HG03565 (cell line): ENCODE data around the gene MEIS3.

Experiments used
- ATAC-seq: cut with Tn5 transposase; IDR thresholded peaks from one replicate; pipeline ENCODE4 v1.9.1; 2021; ENCODE audit warnings: mild to moderate bottlenecking, moderate library complexity; ENCODE audit not compliant: unreplicated experiment

The MEIS3 gene

GRCh38 chr19:47435883-47436417 lies 16.6 kb upstream of the MEIS3 start:
- no peak for ATAC-seq

DNA sequence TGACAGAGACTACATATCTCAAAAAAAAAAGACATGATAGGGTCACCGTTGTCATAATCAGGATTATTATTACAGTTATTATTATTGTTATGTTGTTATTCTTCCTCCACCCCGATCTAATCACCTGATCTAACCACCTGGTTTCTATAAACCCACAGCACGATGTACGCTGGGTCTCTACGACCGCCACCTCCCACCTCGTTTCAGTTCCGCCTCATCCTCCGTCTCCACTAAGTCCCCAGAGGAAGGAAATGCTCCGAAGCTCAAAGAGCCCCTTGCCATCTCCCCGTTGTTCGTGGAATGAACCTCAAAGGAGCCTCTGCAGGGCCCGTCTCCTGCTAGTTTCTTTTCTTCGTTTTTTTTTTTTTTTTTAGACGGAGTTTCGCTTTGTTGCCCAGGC lies 15.9 kb upstream of the MEIS3 start:
- no peak for ATAC-seq

GRCh38 chr19:47434088-47434487 lies 14.8 kb upstream of the MEIS3 start:
- no peak for ATAC-seq

DNA sequence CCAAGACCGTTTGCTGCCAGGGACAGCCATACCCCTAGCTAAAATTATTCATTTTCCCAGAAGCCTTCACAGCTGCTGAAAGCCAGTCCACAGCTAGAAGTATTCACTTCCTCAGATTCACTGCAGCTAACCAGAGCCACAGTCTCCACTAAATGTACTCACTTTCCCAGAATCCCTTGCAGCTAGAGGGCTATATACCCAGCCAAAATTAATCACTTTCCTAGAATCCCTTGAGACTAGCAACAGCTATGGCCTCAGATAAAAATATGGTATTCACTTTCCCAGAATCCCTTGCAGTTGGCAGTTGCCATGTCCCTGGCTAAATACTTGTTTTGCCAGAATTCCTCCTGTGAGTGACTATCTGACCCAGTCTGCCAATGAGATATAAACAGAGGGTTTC lies 13.8 kb upstream of the MEIS3 start:
- ATAC-seq = no peak

DNA sequence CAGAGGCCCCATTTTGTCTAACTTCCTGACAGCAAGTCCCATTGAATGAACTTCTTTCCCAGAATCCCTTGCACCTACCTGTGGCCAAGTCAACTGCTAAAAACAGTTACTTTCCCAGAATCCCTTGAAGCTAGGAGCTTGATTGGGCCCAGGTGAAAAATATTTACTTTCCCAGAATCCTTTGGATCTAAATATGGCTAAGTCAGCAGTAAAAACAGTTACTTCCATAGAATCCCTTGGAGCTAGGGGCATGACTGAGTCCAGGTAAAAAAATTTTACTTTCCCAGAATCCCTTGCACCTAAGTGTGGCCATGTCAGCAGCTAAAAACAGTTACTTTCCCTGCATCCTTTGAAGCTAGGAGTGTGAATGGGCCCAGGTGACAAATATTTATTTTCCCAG lies 13.2 kb upstream of the MEIS3 start:
- no peak for ATAC-seq

DNA sequence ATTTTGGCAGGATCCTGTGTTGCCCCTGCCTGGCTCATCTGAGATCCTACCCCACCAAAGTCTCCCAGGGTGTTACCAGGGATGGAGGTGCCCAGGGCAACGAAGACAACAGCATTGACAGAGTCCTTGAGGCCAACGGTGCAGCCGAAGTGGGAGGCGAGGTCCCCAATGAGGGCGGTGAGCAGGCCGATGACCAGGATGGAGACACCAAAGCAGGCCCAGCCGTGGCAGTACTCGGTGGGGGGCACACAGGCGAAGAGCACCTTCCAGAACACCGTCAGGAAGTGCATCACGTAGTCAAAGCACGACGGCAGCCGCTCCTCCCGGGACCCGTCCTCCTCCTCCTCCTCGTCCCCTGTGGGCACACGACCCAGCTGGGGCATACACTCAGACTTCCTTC lies 12.8 kb upstream of the MEIS3 start:
- ATAC-seq = no peak

DNA sequence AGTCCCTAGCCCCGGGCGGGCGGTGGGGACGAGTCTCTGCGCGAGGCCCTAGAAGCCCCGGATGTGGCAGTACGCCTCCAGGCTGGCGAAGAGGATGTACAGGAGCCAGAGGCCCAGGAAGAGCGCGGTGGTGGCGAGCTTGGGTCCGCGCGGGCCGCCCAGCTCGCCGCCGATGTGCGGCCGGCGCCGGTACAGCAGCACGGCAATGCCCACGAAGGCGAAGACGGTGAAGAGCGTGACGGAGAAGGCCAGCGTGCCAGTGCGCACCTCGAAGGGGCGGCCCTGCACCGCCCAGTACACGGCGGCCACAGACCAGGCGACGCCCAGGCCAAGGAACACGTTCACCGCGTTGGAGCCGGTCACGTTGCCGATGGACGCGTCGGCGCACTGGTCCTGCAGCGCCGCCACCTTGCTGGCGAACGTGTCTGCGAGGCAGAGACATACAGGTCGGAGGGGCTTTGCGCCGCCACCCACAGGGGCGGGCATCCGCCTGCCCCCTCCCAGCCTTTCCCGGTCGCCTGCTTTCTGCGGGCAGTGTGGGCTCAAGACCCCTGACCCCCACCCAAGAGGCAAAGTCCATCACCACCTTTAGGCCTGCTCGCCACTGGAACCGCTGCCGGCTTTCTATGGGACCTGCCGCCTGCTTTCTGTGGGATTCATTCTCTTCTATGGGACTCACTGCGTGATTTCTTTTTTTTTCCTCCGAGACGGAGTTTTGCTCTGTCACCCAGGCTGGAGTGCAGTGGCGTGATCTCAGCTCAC lies 10.9 kb upstream of the MEIS3 start:
- no peak for ATAC-seq

DNA sequence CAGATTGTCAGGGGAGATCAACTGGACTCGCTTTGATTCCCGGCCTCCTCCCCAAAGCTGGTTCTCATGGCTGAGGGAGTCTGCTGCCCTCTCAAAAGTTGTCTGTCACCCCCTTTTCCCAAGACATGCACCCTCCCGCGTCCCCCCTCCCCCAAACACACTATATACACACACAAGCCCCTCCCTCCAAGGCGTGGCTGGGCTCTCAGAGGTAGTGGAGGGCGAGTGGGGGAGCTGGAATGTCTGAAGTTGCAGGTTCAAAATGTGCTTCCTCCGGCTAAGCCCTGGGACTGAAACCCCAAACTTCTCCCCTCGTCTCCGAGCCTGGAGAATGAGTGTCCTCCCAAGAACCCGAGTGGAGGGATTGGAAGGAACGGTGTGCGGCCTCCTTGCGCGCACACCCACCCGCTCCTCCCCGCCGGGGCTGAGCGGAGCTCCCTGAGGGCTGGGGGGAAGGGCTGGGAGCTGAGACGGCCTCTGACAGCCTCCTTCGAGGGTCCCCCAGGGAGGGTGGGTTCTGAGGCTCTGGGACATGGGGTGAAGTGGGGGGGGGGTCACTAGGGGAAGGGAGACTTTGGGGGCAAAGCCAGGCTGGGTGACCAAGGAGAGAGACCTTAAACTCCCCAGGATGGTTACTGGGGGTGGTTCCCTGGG lies 9.9 kb upstream of the MEIS3 start:
- no peak for ATAC-seq

DNA sequence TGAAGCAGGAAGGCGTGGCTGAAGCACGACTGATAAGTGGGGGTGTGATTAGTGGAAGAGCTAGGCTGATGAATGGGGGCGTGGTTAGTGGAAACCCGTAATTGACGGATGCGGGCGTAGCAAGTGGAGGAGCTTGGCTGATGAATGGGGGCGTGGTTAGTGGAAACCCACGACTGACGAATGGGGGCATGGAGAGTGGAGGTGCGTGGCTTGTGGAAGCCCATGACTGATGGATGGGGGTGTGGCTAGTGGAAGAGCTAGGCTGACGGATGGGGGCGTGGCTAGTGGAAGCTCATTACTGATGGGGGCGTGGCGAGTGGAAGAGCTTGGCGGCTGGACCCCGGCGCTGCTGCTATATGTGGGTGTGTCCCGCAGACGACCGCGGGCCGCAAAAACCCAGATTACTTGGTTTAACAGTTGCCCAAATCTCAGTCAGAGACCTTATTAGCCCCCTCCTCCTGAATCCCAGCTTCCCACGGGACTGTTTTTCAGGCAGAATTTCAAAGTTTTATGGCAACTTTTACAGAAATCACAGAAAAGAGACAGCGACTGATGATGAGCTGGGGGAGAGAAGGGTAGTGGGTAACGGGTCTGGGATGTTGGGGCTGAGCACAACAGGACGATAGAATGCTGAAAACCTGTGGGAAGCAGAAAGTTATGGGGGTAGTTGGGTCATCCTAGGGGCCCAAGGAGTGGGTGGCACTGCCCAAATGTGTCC lies 9.0 kb upstream of the MEIS3 start:
- ATAC-seq = no peak

- ATAC-seq = no peak
Observed at GRCh38 chr19:47427241-47428176, 8.2 kb upstream of the MEIS3 start.

- no peak for ATAC-seq
Observed at GRCh38 chr19:47423203-47423882, 4.0 kb upstream of the MEIS3 start.

DNA sequence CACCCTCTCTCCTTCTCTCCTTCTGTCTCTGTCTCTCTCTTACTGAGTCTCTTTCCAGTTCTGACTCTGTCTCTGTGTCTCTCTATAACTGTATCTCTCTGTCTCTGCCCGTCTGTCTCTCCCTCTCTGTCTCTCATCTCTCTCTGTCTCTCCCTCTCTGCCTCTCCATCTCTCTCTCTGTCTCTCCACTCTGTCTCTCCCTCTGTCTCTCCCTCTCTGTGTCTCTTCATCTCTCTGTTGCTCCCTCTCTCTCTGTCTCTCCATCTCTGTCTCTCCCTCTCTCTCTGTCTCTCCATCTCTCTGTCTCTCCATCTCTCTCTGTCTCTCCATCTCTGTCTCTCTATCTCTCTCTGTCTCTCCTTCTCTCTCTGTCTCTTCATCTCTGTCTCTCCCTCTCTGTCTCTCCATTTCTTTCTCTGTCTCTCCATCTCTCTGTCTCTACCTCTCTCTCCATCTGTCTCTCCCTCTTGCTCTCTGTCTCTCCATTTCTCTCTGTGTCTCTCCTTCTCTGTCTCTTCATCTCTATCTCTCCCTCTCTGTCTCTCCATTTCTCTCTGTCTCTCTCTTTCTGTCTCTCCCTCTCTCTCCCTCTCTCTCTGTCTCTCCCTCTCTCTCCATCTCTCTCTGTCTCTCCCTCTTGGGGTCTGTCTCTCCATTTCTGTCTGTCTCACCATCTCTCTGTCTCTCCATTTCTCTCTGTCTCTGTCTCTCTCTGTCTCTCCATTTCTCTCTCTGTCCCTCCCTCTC lies 3.3 kb upstream of the MEIS3 start:
- ATAC-seq = no peak

- ATAC-seq = no peak
Observed at GRCh38 chr19:47421844-47422395, 2.6 kb upstream of the MEIS3 start.

- no peak for ATAC-seq
Observed at GRCh38 chr19:47421244-47421786, 2.0 kb upstream of the MEIS3 start.

- ATAC-seq = no peak
Observed at GRCh38 chr19:47419789-47420188, 462 bp upstream of the MEIS3 start.

GRCh38 chr19:47418692-47419029 lies 666 bp downstream of the MEIS3 start:
- ATAC-seq = no peak

GRCh38 chr19:47417746-47418691 lies 1.3 kb downstream of the MEIS3 start:
- no peak for ATAC-seq
